ENCODE data around the gene ATP2A3.

The ATP2A3 gene

DNA sequence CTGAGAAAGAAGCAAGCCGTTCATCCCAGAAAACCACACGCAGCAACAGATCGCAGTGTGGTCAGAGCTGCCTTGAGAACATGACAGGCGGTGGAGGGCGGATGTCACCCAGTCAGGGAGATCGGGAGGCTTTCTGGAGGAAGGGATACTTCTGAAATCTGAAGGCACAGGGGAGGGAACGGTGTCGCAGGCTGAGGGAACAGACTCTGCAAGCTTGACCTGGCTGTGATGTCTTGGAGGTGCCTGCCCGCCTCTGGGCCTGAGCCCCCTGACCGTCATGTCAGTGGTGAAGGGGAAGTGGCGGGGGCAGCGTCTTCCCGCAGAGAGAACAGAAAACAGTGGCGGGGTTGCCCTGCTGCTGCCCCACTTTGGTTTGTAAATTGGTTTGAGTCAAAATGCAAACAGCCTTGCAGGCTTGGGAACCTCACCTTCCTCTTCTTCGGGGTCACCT, 8.1 kb upstream of the ATP2A3 start:
- DNase-seq = no peak

DNA sequence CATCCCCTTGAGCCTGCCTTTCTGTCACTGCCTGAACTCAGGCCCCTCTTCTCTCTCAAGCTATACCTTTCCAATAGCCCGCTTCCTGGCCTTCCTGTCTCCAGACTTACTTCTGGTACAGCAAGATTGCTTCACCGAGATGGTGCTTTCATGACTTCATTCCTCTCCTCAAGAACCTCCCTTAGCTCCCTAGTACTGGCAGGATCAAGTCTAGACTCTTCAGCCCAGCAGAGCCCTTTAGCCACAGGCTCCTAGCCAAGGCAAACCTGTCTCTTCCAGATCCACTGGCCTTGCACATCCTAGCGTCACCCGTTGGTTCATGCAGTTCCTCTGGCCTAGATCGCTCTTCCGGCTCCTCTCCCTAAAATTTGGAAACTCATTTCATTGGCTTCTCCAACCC, 6.4 kb upstream of the ATP2A3 start:
- no peak for DNase-seq

DNA sequence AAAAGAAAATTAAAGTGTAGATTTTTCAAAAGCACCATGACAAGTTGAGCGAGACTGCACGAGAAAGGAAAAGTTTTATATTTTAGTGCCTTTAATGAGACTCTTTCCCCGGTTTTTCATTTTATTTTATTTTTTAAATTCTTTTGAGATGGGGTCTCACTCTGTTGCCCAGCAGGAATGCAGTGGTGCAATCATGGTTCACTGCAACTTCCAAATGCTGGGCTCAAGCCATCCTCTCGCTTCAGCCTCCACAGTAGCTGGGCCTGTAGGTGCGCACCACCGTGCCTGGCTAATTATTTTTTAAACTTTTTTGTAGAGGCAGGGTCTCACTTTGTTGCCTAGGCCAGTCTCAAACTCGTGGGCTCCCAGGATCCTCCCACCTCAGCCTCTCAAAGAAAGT, 5.7 kb upstream of the ATP2A3 start:
- DNase-seq = no peak

DNA sequence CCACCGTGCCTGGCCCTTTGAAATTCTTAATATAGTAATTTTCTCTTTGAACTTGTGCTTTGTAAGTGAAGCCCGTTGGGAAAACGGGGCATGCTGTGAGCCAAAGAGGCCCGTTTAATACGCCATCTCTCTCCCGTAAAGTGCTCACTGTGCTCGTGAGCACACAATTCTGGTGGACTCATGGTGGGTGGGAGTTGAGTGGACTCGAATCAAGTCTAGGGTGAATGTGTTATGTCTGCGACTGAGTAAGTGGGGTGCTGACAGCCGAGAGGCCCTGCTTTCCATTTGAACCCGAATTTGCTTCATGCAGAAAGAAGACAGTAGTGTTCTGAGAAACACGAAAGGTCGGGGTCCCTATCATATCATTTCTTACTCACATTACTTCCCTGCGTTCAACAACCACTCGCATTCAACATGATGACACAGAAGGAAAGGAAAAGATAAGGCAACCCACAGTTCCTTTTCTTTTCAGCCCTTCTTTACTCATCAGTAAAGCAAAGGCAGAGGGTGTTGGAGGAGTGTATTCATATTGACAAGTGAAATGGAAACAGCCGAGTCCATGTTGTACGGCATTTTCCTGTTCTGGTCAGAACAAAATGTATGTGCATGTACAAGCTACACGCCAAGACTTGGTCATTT, 4.8 kb upstream of the ATP2A3 start:
- no peak for DNase-seq

DNA sequence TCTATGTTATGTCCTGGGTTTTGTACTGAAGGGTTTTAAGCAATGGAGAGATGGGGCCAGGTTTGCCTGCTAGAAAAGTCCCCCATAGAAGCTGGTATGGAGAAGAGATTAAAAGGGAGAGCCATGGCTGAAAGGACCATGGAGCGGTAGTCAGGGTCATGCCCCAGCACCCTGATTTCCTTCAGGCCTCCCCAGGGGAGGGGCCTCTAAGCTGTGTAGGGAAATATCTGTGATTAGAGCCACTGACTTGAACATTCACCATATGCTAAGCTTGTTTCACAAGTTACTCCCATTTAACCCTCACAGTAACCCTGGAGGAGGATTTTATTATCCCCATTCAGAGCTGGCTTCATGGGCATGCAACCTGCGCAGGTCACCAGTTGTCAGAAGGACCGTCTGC, 3.8 kb upstream of the ATP2A3 start:
- no peak for DNase-seq

DNA sequence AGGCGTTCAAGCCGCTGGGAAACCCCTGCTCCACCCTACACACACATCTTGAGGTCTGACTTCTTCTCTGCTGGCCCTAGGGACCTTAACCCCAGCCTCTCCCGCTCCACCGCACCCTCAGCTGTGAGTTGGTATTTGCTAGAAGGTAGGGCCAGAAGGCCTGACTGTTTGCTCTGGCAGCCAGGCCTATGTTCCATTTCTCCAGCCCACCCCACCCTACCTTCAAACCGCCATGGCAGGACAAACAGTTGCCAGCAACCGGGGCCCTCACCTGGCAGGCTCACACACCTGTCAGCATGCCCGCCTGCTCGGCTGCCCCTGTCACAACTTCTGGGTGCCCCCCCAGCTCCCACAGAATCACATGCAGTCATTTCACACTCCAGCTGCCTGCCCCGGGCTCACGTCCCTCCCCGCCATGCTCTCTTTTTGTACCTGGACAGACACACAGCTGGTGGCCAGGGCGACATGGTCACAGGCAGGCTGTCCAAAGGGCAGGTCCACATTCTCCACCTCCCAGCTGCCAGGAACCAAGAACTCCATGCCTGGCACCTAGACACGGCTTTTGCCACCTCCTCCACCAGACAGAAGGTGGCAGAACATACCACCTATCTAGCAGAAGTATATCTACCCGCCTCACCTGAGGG, 2.6 kb upstream of the ATP2A3 start:
- DNase-seq = no peak

DNA sequence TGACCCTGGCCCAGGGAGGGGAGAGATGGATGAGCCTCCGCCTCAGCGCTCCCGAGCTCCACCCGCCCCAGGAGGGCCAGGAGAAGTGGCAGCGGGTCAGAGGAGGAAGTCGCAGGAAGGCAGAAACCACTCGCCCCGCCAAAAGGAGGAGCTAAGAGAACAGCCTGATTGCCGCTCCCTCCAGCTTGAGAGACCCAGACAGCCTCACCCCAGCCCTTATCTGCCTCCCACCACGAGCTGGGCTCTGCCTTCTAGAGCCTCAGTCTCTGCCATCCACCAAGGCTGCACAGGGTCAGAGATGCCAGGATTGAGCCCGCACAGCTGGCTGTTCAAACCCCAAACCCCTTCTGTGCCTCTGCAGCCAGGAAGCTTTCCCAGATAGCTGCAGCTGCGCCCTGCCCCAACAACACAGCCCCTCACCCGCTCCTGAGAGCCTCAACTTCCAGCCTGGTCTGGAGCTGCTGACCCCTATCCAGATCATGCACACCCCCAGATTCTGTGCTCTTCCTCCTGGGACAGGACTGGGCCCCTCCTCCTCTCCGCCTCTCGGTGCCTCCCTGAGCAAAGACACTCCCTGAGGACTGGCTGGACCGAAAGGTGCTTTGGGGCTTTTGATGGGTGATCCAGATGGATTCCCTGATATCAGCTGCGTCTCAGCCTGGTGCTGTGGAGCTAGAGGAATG, 1.0 kb upstream of the ATP2A3 start:
- peak; percentile 86 for DNase-seq

DNA sequence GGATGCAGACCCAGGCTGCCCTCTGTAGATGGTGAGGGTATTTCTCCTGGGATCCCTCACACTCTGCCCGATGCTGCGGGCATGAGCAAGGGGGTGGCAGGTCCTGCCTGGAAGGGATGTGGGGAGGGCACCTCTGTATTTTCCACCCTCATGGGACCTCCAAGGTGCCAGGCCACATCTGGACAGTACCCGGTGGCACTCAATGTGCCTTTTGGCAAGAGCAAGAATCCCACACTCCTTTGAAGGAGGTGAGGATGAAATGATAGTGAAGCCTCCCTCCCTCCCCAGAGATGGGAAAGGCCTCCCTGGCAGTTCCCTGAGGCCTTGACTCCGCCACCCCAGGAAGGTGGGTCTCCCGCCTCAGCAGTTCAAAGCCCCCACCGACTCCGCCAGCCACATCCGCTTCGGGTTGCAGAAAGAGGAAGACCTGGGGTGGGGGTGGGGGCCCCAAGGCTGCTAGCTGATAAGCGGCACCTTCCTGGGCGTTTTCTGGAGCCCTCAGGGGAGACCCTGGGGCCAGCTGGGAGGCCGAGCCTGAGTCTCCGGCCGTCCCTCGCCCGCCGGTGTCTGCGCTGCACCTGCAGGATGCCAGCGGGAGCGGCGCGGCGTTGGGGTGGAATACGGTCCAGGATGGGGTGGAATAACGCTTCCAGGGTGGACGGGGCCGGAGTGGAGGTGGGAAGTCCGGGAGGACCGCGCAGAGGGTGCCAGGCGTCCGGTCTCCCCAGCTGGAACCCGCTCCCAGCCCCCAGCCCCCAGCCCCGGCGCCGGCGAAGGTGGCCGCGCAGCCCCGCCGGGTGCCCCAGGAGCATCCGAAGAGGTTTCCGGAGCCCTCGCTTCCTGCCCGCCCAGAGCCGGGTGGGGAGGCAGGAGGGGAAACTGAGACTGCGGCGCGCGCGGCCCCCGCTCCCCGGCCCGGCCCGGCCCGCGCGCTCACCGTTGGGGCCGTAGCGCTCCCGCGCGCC, 718 bp downstream of the ATP2A3 start:
- peak; percentile 87 for DNase-seq

DNA sequence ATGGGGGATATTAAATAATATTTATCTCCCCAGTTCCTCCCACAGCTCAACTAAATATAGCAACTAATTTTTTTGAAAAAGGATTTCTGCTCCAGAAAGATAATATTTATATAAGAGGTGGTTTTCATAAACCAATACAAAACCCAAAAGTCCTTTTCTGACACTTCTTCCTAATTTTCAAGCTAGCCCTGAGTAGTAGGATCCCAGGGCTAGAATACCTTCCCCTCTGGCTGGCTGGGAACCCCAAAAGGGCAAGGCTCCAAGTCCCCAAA, 1.3 kb downstream of the ATP2A3 start:
- DNase-seq = no peak

DNA sequence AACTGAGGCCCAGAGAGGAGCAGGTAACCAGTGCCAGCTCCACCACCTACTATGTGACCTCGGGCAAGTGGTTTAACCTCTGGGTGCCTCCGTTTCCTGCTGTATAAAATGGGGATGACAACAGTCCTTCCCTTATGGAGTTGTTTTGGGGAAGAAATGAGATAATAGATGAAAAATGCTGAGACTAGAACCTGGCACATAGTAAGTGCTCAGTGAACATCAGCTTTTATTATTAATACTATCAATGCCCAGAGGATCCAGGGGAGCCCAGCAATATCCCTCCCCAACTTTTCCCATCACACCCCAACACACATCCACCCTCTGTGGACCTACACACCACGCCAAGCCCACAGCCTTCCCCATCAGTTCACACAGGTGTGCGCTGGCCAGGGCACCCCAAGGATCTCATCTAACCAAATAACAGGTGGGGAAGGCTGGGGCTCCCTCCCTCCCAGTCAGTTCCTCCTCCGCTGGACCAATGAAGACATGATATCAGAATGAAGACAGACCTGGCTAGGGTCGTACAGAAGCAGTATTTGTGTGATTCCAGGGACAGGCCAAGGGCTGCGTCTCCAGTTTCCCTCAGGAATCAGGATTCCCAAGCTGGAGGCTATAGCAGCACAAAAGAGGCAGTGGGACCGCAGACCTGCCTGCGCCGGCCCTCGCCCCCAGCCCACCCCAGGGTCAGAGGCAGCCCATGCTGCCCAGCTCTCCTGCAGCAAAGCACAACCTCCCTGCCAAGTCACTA, 1.8 kb downstream of the ATP2A3 start:
- no peak for DNase-seq

DNA sequence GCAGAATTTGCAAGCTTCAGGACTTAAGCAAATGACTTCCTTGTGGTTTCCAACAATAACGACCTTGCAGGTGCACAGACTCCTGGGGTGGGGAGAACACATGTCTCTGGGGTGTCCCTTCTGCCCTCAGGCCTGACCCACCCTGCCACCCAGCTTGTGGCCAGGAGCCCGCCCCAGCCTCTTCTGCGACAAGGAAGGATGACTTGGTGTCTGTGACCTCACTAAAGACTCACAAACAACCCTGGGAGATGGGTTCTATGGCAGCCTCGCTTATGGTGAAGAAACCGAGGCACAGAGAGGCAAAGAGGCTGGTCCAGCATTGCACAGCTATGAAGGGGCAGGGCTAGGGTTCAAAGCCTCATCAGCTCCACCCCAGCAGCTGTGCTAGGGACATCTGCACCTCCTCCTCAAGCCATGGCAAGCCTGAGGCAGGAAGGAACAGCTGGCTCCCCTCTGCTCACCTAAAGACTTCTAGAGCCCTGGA, 2.6 kb downstream of the ATP2A3 start:
- DNase-seq = no peak

DNA sequence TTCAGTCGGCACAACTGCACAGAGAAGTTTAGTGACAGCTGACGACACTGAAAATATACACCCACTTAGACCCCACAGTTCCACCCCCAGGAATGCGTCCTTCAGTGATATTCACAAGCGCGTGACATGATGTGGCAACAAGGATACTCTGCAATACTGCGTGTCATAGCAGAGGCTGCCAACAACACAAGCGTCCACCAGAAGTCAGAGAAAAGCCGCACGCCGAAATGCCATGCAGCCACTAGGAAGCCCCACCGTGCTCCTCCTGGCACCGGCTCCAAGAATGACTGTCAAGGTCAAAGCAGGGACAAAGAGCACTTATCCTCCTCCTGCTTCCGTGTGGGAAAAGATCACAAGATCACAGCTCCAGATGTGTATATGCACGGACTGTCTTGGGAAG, 3.5 kb downstream of the ATP2A3 start:
- DNase-seq = no peak

DNA sequence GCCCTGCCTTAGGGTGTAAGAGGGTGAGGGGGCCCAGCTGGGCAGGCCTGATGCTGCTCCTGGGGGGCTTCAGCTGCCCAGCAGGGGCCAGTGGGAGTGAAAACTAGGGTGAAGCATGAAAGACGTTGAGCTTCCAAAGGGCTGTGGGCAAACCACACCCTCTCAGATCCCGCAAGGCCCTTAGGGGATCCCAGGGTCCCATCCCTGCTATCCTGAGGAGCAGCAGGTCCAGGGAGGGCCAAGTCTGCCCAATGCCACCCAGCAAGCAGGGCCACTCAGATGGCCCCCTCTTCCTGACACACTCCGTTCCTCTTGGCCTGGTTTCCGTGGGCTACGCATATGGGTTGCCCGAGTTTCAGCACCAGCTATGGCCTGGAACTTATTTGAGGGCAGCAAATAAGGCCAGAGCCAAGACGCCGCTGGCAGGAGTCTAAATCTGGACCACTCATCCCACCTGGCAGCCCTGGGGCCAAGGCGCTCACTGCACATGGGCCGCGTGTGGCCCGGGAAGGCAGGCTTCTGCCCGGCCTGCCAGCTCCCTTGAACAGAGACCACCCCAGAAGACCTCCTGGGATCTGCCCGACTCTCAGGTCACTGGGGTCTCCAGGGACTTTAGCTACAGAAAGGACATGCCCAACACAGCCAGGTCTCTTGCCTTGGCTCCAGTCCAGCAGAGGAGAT, 4.2 kb downstream of the ATP2A3 start:
- no peak for DNase-seq

DNA sequence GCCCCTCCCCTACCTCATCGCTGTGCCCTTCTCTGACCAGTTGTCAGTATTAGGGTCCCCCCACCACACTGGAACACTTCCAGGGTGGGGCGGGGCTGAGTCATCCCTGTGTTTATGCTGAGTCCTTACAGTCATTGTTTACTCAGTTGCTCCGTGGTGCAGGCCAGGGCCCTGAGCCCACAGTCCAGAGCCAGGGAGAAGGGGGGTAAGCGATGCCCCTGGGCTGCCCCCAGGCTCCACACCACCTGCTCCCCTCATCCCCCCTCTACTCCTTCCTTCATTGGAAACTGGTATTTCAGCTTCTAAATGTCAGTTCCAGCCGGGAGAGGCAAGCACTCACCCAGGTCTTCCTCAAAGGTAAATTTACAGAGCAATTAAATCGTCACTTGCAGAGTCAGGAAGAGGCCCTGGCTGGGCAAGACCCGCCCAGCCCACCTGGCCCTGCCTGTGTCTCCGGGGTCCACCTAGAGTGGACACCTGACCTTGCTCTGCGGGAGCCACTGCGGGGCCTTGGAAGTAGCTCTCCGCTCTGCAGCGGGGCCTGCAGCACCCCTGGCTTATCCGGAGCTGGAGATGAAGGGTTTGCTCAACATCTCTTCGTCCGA, 4.8 kb downstream of the ATP2A3 start:
- no peak for DNase-seq

DNA sequence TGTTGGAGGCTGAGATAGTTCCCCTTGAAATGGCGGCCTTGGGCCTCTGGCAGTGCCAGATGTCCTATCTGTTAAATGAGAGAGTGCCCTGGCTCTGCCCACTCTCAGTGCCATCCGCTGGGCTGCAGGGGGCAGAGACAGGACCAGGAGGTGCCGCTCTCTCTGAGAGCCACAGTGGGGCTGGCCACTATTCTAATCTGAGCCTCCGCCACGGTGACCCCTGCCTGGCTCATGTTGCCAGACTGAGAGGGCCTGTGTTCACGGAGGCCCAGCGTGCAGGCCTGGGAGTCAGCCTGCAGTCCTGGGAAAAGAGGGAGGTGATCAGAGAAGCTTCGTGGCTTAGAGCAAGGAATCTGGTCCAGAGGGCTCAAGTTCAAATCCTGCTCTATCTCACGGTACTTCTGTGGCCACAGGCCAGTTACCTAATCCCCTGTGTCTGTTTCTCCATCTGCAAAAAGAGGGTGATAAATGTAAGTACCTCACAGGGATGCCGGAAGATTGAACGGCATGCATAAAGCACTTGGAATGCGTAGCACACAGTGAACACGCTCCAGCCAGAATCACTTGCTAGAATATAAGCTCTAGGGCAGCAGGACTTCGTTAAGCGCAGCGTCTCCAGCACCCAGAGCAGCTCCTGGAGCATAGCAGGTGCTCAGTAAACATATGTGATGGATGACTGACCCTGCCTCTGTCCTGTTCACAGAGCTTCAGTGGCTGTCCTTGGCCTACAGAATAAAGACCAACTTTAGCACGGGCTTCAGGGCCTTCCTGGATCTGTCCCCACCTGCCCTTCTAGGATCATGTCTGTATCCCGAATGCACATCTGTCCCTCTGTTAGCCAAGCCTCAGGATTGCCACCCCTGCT, 6.3 kb downstream of the ATP2A3 start:
- DNase-seq = no peak

DNA sequence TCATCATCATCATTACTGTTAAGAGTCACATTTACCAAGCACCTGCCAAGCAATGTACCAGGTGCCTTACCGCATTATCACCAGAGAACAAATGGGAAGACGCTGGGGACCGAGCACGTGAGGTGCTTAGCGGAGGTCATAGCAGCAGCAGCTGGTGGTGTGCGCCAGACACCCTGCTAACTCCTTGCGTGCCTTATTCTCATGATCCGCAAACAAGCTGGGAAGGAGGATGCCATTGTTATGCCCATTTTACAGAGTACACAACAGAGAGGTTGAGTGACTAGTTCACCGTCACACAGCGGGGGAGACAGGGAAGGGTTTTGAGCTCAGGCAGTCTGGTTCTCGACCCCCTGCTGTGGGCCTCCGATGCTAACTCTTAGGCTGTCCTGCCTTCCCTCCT, 7.3 kb downstream of the ATP2A3 start:
- DNase-seq = no peak

DNA sequence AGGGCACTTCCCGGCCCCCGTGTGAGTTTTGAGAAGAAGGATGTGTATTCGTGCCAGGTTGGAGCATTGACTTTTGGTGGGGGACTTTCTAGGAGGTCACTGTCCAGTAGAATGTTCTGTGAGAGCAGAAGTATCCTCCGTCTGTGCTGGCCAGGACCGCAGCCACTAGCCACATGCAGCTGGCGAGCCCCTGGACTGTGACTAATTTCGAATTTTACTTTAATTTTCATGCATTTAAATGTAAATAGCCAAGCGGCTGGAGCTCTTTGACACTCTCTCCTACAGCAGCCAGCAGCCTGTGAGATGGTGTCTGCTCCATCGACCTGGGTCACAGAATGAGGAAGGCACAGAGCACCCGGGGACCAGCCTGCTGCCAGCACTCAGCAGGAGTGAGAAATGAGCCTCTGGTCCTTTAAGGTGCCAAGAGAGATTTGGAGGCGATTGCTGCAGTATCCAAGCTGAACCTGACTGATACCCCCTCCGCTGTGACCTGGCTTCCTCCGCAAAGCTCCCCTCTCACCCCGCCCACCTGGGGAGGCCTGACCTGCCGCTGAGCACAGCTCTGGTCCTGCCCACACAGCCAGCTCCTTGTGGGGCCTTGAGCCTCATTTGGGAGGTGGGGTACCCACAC, 7.8 kb downstream of the ATP2A3 start:
- DNase-seq = no peak

DNA sequence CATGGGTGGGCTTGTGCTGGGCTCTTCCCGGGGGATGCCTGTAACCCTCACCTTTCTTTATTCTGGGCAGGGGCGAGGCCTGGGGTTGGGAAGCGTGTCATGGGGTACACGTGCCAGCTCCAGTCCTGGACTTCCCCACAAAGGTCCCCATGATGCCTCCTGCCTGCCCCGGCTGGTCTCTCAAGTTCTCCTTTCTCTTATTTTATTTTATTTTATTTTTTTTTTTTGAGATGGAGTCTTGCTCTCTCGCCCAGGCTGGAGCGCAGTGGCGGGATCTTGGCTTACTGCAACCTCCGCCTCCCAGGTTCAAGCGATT, 8.6 kb downstream of the ATP2A3 start:
- DNase-seq = no peak

DNA sequence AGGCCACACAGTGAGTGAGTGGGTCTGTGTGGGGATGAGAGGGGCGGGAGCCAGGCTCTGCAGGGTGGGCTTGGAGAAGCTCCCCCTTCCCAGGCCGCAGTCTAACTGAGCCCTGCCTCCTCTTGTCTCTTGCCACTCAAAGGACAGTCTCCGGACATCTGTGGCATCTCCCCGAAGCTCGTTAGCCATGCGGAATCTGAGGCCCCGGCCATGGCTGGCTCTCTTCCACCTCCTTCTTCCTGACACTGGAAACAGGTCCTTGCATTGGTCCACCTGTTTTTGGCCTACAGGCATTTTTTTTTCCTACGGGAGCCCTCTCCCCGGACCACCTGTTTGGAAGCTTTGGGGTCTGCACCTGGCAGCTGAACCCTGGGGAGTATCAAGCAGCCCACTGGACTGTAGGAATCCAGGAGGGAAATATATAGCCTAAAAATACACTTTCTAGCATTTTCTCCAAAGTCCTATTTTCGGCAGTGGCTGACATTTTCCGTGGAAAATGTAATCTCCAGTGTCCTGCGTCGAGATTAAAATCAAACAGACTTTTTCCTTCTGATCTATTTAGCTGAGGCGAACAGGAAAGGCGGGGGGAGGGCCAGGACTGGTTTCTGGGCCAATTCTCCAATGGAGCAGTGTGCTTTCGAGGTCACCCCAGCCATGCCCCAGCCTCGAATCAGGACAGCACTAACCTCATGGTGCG, 9.1 kb downstream of the ATP2A3 start:
- DNase-seq = no peak

DNA sequence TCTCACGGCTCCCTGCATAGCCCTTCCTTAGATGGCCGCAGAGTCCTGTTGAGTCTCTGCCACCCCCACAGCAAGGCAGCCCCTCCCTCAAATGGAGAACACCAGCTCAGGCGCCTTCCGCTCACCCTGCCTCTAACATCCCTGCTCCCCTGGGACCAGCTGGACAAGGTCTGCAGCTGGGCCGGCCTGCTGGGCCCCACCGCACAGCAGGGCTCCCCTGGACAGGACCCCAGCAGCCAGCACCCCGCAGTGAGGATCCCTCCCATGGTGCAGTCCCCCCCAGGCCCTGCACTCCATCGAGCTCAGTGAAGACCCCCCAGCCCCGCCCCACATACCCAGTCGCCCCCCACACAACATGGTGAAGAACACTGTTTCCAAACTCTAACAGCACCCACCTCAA, 10.2 kb downstream of the ATP2A3 start:
- DNase-seq = no peak
